ENCODE measurements around the gene SHC1.
A peak's percentile ranks its signal among the peaks of the same experiment; 100 is the strongest.

Gene SHC1

DNA sequence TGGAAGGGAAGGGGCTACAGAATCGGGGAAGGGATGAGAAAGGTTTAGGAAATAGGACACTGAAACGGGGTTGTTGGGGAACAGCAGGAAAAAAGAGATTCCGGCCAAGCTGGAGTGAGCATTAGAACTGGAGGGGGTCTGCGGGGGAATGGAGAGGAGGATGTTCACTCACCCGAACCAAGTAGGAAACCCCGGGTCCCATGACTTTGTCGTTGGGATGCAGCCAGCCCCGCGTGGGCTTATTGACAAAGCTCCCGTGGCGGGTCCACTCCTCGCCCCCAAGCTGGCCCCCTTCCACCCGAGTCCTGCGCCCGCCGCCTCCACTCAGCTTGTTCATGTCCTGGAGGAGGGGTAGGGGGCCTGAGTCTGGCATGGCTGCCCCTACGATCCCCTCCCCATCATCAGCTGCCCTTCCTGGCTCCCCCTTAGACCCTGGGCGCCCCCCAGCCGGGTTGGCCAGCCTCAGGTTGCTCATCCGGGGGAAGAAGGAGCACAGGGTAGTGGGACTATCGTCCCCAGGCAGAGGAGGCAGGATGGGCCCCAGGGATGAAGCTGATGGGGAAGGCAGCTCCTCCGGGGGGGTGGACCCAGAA is 591 bp downstream of the SHC1 start:
- peak overlapping the region; percentile 79 for H3K4me3 ChIP-seq (ENCODE audit: control insufficient read depth, low read depth, low read length)
- no peak for TF ChIP-seq CTCF (conservative IDR thresholded peaks at IDR 0.05; ENCODE audit: control insufficient read depth, insufficient read depth, low read depth, low read length)
- DNase-seq (ENCODE audit: low read depth) = no peak

DNA sequence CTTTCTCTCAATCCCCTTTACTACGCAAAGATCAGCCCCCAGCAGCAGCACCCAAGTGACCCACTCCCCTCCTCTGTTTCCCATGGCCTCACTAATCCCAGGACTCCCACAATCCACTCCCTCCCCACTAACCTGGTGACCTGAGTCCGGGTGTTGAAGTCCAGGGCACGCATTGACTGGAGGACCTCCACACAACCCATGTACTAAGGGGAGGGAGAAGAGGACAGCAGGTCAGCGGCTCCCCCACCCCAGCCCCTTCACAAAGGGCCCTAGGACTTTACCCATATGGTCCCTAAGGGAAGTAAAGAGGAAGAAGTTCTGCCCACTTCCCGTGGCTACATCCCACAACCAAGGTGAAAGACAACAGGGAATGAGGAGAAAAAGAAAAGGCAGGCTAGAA is 1.3 kb downstream of the SHC1 start:
- no peak for DNase-seq (ENCODE audit: low read depth)
- TF ChIP-seq CTCF (conservative IDR thresholded peaks at IDR 0.05; ENCODE audit: control insufficient read depth, insufficient read depth, low read depth, low read length) = no peak
- peak overlapping the region; percentile 79 for H3K4me3 ChIP-seq (ENCODE audit: control insufficient read depth, low read depth, low read length)

DNA sequence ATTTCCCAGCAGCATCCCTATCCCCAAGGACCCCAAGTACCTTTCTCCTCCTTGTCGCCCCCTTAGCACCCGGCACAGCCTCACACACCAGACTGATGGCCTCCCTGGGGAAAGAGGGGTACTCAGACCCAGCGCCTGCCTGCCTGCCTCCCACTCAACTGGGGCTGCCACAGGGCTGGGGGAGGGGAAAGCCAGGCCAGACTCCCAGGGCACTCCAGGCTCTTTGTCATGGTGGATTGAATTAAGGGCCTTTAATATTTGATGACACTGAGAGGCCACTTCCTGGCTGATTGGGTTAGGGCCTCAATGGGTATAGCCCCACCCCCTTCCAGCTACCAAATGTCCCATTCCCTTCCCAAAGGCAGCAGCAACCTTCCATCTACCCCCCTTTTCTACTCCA is 1.8 kb downstream of the SHC1 start:
- DNase-seq (ENCODE audit: low read depth) = no peak
- TF ChIP-seq CTCF (conservative IDR thresholded peaks at IDR 0.05; ENCODE audit: control insufficient read depth, insufficient read depth, low read depth, low read length) = no peak
- H3K4me3 ChIP-seq (ENCODE audit: control insufficient read depth, low read depth, low read length) = peak overlapping the region; percentile 79

DNA sequence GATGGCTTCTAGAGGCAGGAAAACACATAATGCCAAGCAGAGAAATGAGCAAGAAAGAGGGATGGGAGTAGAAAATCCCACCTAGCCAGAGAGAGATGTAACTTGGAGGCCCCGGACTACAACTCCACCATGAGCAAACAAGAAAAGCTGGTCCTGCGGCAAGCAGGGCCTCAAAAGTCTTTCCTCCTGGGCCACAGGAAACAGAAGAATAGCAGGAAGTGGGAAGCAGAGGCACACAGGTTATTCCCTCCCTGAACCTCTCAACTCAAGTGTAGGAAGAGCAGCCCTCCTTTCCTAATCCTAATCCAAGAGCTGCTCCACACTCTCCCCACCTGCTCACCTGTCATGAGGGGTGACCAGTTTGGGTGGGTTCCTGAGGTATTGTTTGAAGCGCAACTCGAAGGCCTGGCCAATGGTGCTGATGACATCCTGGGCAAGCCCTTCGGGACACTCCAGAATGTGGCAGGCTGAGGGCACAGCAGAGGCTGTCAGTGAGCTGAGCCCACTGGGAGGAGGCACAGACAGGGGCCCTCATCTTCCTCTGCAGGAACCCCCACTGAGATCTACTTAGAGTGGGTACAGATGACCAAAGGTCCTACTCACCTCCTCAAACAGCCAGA is 3.1 kb downstream of the SHC1 start:
- no peak for DNase-seq (ENCODE audit: low read depth)
- TF ChIP-seq CTCF (conservative IDR thresholded peaks at IDR 0.05; ENCODE audit: control insufficient read depth, insufficient read depth, low read depth, low read length) = no peak
- no peak overlapping the region for H3K4me3 ChIP-seq (ENCODE audit: control insufficient read depth, low read depth, low read length)

DNA sequence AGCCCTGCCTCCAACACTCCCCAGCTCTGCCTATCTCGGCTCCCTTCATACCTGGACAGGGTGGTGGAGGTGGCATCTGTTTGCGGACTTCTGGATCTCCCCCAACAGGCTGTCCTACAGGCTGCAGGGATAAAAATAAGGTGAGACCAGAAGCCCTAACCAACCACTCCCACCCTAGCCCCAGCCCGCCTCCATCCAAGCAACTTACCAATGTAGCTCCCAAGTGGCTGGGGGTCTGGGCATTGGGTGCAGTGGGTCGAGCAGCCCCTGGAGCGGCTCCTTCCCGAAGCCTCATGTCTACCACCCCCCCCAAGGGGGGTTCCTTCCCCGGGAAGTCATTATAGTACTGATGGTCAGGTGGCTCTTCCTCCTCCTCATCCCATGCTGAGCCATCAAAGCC is 4.4 kb downstream of the SHC1 start:
- H3K4me3 ChIP-seq (ENCODE audit: control insufficient read depth, low read depth, low read length) = no peak overlapping the region
- DNase-seq (ENCODE audit: low read depth) = no peak
- no peak for TF ChIP-seq CTCF (conservative IDR thresholded peaks at IDR 0.05; ENCODE audit: control insufficient read depth, insufficient read depth, low read depth, low read length)

DNA sequence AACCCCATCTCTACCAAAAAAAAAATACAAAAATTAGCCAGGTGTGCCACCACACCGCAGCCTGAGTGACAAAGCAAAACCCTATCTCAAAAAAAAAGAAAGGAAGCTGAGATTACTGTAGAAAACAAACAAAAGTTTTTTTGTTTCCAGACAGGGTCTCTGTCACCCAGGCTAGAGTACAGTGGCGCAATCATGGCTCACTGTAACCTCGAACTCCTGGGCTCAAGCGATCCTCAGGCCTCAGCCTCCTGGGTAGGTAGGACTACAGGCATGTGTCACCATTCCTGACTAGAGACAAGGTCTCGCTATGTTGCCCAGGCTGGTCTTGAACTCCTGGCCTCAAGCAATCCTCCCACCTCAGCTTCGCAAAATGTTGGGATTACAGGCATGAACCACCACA is 6.2 kb downstream of the SHC1 start:
- H3K4me3 ChIP-seq (ENCODE audit: control insufficient read depth, low read depth, low read length) = no peak overlapping the region
- DNase-seq (ENCODE audit: low read depth) = no peak
- no peak for TF ChIP-seq CTCF (conservative IDR thresholded peaks at IDR 0.05; ENCODE audit: control insufficient read depth, insufficient read depth, low read depth, low read length)

Data from fibroblast of mammary gland (primary cell).